ENCODE measurements around the gene TEAD1. TPM values are rescaled to one million over a fixed set of nuclear protein-coding genes. Genes with fewer than 3 reads are reported as not detected.
A peak's percentile ranks its signal among the peaks of the same experiment; 100 is the strongest.

The TEAD1 gene
- total RNA-seq, 1 donor from 2014 or later, result 51.9 TPM

DNA sequence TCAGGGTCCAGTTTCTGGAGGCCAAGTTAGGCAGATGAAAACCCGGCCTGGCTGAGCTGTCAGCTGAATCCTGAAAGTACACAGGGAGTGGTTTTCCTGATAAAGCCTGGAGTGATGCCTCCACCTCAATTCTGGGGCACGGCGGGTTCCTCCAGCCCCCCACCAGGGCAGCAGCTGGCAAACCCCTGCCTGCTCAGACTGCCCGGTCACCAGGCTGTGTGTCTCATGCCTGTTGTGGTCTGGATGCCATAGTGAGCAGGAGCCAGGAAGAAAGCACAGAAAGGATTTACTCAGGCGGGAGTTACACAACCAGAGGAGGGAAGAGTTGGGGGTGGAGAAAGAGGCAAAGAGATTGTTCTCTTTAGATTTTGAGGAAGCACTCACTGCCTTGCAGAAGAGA is 215.0 kb downstream of the TEAD1 start:
- Histone ChIP-seq H3K4me1 (peaks cover 20% of the 10 kb centered on the region), H3K36me3 (peaks cover 5% of the 10 kb centered on the region), H3K4me3 (no peak overlapping the region), H3K9me3 (no peaks in the 10 kb centered on the region), H3K27ac (peak overlapping the region; percentile 55), H3K27me3 (ENCODE audit: low read depth) (no peaks in the 10 kb centered on the region)
- TF ChIP-seq, protein P1, sequence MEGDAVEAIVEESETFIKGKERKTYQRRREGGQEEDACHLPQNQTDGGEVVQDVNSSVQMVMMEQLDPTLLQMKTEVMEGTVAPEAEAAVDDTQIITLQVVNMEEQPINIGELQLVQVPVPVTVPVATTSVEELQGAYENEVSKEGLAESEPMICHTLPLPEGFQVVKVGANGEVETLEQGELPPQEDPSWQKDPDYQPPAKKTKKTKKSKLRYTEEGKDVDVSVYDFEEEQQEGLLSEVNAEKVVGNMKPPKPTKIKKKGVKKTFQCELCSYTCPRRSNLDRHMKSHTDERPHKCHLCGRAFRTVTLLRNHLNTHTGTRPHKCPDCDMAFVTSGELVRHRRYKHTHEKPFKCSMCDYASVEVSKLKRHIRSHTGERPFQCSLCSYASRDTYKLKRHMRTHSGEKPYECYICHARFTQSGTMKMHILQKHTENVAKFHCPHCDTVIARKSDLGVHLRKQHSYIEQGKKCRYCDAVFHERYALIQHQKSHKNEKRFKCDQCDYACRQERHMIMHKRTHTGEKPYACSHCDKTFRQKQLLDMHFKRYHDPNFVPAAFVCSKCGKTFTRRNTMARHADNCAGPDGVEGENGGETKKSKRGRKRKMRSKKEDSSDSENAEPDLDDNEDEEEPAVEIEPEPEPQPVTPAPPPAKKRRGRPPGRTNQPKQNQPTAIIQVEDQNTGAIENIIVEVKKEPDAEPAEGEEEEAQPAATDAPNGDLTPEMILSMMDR (IDR thresholded peaks at IDR 0.05), result no peak
- DNase-seq (peak; percentile 55), ATAC-seq (peak; percentile 57 to 66)
- intact Hi-C loops (cut with DNase I), result no loop called here

DNA sequence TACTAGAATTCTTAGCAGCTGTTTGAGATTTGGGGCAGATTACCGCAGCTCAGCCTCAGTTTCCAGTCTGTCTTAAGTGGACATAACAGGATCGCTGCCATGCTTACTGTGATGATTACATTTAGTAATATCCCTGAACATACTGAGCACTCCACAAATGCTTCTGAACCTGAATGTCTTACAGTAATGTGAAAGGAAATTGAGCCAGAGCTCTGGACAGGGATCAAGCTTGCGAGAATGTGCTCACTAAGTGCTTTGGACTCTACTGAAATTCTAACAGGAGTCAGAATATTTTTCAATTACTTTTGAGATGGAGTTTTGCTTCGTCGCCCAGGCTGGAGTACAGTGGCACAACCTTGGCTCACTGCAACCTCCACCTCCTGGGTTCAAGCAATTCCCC is 216.3 kb downstream of the TEAD1 start:
- no peak overlapping the region for H3K27ac ChIP-seq
- H3K36me3 ChIP-seq, result peaks cover 16% of the 10 kb centered on the region
- intact Hi-C loops (cut with DNase I), result loop anchor here (5.0 kb wide), 2 partner anchors 483 to 558 kb away; no protein-coding TSS in a partner anchor
- H3K27me3 ChIP-seq (ENCODE audit: low read depth), result no peaks in the 10 kb centered on the region
- no peaks in the 10 kb centered on the region for H3K9me3 ChIP-seq
- DNase-seq, result no peak
- ATAC-seq, result no peak
- H3K4me3 ChIP-seq, result no peak overlapping the region
- peaks cover 20% of the 10 kb centered on the region for H3K4me1 ChIP-seq
- TF ChIP-seq, protein P1 (IDR thresholded peaks at IDR 0.05), result no peak

DNA sequence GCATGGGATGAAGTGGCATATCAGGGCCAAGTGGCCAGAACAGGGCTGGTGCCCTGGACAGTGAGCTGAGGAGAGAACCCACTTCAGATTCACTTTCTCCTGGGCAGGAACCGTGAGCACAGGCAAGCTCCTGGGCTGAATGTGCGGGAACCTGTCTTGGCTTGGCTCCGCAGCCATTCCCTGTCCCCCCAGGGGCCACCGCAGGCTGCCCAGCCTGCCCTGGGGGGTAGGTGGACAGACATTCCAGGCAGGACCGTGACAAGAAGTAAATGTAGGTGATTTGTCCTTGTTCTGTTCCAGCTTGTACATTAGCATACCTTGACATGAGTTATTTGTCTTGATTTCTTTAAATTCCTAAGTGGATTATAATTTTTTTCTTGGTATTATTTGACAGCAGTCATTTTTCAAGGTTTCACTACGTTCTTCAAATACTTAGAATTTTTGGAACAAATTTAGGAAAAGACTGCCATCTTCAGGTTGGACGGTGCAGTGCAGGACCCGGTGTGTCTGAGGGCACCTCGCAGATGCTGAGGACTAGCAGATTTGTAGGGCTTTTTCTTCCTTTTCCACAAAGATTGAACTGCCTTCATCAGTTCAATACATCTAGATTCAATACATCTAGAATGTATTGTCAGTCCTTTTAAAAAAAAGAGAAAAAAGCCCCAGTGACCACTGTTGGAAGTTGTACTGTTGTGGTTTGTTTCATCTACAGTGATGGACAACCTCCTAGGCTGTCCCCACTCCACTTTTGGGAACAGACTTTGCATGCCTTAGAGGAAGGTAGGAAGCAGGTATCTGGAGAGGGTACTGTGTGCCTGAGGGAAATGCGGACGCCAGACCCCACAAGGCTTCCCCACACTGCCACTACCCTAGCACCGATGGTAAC is 219.8 kb downstream of the TEAD1 start:
- ATAC-seq (peak; percentile 64 to 70), DNase-seq (peak; percentile 60)
- TF ChIP-seq, protein P1 (IDR thresholded peaks at IDR 0.05), result peak; percentile 91
- H3K27ac ChIP-seq, result no peak overlapping the region
- peaks cover 18% of the 10 kb centered on the region for H3K36me3 ChIP-seq
- H3K27me3 ChIP-seq (ENCODE audit: low read depth), result no peaks in the 10 kb centered on the region
- peaks cover 12% of the 10 kb centered on the region for H3K4me1 ChIP-seq
- intact Hi-C loops (cut with DNase I), result loop anchor here (5.0 kb wide), 2 partner anchors 487 to 562 kb away; no protein-coding TSS in a partner anchor
- no peaks in the 10 kb centered on the region for H3K9me3 ChIP-seq
- no peak overlapping the region for H3K4me3 ChIP-seq

DNA sequence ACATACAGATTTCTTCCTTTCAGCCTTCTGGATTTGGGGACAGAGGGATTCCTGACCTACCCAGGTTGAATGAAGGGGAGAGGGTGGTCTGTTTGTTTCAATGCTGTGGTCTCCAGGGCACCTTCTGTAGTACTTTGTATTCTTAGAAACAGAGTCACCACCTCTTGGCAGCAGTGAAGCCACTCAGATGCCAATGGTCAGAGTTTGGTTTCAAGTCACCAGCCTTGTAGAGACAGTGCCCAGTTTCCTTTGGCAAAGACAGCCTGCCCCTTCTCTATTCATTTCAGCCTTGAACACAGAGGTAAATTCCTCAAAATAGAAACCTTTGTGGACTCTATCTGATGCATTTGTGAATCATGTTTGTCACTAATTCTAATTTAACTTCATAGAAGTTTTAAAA is 223.2 kb downstream of the TEAD1 start:
- TF ChIP-seq, protein P1 (IDR thresholded peaks at IDR 0.05), result no peak
- Histone ChIP-seq H3K27ac (no peak overlapping the region), H3K36me3 (peaks cover 29% of the 10 kb centered on the region), H3K4me1 (peaks cover 6% of the 10 kb centered on the region), H3K9me3 (no peaks in the 10 kb centered on the region), H3K4me3 (no peak overlapping the region), H3K27me3 (ENCODE audit: low read depth) (no peaks in the 10 kb centered on the region)
- DNase-seq (no peak), ATAC-seq (no peak)
- intact Hi-C loops (cut with DNase I), result no loop called here

DNA sequence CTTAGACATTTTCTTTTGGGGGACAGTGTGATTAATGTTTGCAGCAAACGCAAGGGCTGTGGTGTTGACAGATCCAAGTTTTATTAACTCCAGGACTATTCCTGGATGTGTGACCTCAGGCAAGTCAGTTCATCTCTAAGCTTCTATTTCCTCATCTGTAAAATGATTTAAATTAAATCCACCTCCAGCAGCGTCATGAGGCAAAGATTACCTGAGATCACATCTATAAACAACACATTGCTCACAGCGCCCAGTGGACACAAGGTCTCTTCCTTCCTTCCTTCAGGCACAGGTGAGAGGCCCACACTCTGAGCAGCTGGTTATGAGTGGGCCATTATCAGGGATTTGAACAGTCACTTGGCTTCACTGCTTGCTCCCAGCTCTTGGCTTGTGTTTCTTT is 223.6 kb downstream of the TEAD1 start:
- H3K9me3 ChIP-seq, result no peaks in the 10 kb centered on the region
- ATAC-seq (no peak), DNase-seq (no peak)
- H3K27ac ChIP-seq, result no peak overlapping the region
- no peak overlapping the region for H3K4me3 ChIP-seq
- TF ChIP-seq, protein P1 (IDR thresholded peaks at IDR 0.05), result no peak
- H3K4me1 ChIP-seq, result peaks cover 6% of the 10 kb centered on the region
- H3K27me3 ChIP-seq (ENCODE audit: low read depth), result no peaks in the 10 kb centered on the region
- peaks cover 32% of the 10 kb centered on the region for H3K36me3 ChIP-seq
- intact Hi-C loops (cut with DNase I), result no loop called here
